ENCODE measurements around the gene TUBD1.
"Not testable (repeated sequence)": the region's sequence is repeated elsewhere in the genome, so short reads cannot be mapped to it uniquely, and the experiment has no call there.

Gene TUBD1

DNA sequence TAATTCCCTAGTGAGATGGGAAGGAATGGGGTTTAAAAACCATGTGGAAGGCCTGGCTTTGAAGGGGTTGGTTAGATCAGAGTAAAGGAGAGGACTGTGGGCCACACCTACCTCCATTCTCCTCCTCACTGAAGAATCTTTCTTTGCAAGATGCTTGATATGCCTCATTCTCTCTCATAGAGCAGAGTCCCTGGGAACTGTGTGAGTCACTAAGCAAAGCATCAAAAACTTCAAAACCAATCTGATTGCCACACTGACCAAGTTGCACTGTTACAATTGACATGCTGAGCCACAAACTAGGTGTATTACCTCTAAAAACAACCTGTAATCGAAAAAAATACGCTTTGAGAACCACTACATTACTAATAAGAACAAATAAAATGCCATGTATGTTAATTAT is 2.0 kb downstream of the TUBD1 start:
- DNase-seq (ENCODE audit: low read depth): peak; percentile 43
- H3K4me3 ChIP-seq (ENCODE audit: low read length): no peak overlapping the region
- TF ChIP-seq, protein P1, sequence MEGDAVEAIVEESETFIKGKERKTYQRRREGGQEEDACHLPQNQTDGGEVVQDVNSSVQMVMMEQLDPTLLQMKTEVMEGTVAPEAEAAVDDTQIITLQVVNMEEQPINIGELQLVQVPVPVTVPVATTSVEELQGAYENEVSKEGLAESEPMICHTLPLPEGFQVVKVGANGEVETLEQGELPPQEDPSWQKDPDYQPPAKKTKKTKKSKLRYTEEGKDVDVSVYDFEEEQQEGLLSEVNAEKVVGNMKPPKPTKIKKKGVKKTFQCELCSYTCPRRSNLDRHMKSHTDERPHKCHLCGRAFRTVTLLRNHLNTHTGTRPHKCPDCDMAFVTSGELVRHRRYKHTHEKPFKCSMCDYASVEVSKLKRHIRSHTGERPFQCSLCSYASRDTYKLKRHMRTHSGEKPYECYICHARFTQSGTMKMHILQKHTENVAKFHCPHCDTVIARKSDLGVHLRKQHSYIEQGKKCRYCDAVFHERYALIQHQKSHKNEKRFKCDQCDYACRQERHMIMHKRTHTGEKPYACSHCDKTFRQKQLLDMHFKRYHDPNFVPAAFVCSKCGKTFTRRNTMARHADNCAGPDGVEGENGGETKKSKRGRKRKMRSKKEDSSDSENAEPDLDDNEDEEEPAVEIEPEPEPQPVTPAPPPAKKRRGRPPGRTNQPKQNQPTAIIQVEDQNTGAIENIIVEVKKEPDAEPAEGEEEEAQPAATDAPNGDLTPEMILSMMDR (conservative IDR thresholded peaks at IDR 0.05; ENCODE audit: low read length): no peak

DNA sequence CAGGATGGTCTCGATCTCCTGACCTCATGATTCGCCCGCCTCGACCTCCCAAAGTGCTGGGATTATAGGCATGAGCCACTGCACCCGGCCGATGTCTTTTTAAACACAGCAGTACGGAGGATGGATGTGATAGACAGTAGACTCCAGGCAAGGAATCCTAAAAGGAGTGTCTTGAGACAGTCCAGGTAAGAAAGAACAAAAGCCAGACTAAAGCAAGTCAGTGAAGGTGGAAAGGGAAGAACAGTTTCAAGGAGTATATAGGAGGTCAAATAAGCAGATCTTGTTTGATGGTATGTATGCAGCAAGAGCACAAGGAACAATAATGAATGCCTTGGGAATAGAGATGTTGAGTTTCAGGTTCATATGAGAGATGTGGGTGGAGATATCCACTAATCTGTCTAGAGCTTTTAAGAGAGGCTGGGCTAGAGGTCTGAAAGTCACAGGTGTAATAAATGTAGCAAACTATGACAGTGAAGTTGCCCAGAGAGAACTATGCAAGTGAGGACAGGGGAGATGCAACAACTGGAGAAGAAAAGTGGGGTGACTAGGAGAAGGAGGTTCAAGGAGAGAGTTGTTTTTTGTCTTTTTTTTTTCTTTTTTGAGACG is 4.5 kb downstream of the TUBD1 start:
- no peak for DNase-seq (ENCODE audit: low read depth)
- TF ChIP-seq, protein P1 (conservative IDR thresholded peaks at IDR 0.05; ENCODE audit: low read length): no peak
- H3K4me3 ChIP-seq (ENCODE audit: low read length): no peak overlapping the region

DNA sequence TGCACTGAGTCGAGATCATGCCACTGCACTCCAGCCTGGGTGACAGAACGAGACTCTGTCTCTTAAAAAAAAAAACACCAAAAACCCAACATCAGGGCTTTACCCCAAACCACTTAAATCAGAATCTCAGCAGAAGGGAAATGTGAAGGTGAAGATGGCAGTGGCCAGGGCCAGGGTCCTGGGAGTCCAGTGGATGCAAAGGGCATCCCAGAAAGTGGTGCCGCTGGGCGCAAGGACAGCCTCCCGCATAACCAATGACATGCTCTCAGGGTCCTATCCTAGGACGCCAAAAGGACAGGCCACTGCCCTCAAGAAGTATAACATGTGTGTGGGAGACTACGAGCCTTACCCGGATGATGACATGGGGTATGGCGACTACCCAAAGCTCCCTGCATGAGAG is 7.9 kb downstream of the TUBD1 start:
- no peak overlapping the region for H3K4me3 ChIP-seq (ENCODE audit: low read length)
- TF ChIP-seq, protein P1 (conservative IDR thresholded peaks at IDR 0.05; ENCODE audit: low read length): no peak
- DNase-seq (ENCODE audit: low read depth): no peak

DNA sequence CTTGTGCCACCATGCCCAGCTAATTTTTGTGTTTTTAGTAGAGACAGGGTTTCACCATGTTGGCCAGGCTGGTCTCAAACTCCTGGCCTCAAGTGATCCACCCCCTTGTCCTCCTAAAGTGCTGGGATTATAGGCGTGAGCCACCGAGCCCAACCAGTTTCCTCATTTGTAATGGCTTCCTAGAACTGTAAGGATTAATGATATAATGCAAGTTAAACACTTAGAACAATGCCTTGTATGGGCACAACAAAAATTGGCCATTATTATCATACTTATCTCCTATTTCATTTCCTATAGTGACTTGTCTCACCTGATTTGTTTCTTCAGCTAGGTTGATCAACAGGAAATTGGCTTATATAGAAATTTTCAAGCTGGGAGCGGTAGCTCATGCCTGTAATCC is 14.1 kb downstream of the TUBD1 start:
- DNase-seq (ENCODE audit: low read depth): no peak
- no peak overlapping the region for H3K4me3 ChIP-seq (ENCODE audit: low read length)
- TF ChIP-seq, protein P1 (conservative IDR thresholded peaks at IDR 0.05; ENCODE audit: low read length): no peak

DNA sequence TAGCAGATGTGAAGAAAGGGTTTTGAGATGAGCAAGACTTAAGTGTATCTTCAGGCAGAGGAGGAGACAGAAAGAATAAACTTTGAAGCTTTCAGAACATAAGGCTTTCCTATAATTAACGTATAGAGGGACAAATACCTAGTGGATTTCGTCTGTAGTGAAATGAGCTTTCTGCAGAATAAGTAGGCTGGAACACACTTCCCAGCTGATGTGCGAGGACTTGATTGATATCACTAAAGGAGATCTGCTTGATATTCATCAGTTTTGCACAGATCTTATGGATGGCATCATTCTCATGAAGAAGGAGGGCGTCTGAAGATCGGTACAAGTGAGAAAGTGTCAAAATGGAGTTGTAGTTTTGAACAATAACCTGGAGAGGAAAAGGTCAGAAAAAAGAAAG is 14.8 kb downstream of the TUBD1 start:
- TF ChIP-seq, protein P1 (conservative IDR thresholded peaks at IDR 0.05; ENCODE audit: low read length): no peak
- DNase-seq (ENCODE audit: low read depth): no peak
- no peak overlapping the region for H3K4me3 ChIP-seq (ENCODE audit: low read length)

DNA sequence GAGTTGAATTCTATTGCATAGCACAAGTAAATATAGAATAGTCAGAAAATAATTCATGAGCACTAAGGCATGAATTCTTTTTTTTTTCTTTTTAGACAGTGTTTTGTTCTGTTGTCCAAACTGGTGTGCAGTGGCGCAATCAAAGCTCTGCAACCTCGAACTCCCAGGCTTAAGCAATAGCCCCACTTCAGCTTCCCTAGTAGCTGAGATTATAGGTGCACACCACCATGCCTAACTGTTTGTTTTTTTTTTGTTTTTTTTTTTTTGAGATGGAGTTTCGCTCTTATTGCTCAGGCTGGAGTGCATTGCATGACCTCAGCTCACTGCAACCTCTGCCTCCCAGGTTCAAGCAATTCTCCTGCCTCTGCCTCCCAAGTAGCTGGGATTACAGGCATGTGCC is 16.6 kb downstream of the TUBD1 start:
- peak; percentile 44 for DNase-seq (ENCODE audit: low read depth)
- H3K4me3 ChIP-seq (ENCODE audit: low read length): no peak overlapping the region
- TF ChIP-seq, protein P1 (conservative IDR thresholded peaks at IDR 0.05; ENCODE audit: low read length): no peak

DNA sequence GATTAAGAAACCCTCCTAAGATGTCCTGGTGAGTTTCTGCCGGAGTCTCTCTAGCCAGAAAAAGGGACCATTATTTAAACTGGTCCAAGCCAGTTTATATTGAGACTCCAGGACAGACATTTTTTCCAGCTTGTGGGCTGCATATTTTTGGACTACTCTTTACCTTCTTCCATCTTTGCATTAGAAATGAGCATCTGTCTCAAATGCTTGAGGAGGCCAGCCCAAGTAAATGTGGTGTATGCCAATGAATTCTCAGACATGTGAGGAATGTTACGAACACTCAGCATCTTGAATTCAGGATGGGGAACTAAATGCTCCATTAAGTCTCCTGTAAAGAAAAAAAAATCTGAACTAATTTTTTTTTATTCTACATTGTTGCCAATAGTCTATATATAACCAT is 18.4 kb downstream of the TUBD1 start:
- no peak overlapping the region for H3K4me3 ChIP-seq (ENCODE audit: low read length)
- no peak for DNase-seq (ENCODE audit: low read depth)
- TF ChIP-seq, protein P1 (conservative IDR thresholded peaks at IDR 0.05; ENCODE audit: low read length): no peak

DNA sequence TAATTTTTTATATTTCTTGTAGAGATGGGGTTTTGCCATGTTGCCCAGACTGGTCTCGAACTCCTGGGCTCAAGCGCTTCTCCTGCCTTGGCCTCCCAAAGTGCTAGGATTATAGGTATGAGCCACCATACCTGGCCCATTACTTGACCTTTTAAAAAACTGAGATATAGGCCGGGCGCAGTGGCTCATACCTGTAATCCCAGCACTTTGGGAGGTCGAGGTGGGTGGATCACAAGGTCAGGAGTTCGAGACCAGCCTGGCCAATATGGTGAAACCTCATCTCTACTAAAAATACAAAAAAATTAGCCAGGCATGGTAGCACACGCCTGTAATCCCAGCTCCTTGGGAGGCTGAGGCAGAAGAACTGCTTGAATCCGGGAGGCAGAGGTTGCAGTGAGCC is 19.3 kb downstream of the TUBD1 start:
- not testable (repeated sequence) for H3K4me3 ChIP-seq (ENCODE audit: low read length); DNase-seq (ENCODE audit: low read depth)
